Activated T-cell treated with anti-CD3 and anti-CD28 coated beads for 1 hour (primary cell): Measurements from ENCODE around the gene DENR.
"Not testable (repeated sequence)": the region's sequence is repeated elsewhere in the genome, so short reads cannot be mapped to it uniquely, and the experiment has no call there.

ENCODE experiments used
- DNase-seq: peaks from one replicate; pipeline ENCODE4 v3.0.0-alpha.2; 2020; ENCODE audit warnings: low read depth

DENR gene

DNA sequence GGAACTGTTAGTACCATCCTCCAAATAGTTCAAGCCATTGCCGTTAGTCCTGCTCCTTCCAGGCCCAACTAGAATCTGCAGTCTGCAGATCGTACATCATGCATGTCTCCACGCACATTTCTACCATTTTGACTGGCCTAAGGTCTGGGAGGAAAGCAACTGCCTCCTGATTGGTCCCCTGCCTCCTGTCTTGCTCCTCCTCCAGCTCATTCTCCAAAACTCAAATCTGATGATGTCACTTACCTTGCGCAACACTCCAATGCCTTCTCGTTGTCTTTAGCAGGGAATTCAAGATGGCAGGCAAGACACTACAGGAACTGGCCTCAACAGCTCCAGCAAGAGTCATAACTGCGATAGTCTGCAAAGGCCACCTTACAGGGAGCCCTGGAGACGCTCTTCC lies 12.3 kb upstream of the DENR start:
- no peak for DNase-seq

DNA sequence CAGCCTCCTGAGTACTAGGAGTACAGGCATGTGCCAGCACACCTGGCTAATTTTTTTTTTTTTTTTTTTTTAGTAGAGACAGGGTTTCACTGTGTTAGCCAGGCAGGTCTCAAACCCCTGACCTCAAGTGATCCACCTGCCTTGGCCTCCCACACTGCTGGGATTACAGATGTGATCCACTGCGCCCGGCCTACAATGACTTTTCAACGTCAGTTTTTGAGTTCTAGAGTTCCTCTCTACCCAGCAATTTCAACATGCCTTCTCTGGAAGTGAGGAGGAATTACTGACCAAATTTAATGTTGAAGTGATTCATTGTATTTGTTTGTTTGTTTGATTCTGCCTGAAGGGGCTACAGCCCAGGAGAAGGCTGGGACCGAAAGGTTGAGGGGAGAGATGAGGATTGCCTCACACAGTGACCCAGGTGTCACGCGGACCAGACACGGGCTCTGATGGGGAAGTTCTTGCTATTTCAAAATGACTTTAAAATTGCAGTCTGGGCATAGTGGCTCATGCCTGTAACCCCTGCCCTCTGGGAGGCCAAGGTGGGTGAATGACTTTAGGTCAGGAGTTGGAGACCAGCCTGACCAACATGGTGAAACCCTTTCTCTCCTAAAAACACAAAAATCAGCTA lies 8.6 kb upstream of the DENR start:
- DNase-seq, result no peak

DNA sequence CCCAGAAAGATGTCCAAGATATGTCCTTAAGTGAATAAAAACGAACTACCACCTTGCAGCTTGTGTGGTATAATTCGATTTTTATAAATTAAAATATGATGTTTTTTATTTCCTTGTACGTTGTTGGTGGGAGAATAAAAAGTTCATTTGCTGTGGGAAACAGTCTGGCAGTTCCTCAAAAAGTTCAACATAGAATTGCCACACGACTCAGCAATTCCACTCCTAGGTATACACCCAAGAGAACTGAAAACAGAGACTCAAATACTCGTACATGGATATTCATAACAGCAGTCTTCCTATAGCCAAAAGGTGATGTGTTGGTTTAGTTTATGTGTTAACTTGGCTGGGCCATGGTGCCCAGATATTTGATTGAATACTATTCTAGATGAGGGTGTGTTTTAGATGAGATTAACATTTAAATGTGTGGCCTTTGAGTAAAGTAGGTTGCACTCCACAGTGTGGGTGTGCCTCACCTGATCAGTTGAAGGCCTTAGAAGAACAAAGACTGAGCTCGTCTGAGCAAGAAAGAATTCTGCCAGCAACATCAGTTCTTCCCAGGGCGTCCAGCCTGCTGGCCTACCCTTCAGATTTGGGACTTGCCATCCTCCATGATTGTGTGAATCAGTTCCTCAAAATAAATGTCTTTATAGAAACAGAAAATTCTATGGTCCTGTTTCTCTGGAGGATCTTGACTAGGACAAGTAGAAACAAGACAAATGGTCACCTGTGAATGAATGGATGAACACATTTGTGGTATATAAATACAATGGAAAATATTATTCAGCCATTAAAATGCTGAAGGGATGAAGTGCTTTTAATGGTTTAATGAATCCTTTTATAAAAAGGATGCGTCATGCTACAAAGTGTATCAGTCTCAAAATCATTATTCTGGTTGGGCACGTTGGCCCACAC lies 5.1 kb upstream of the DENR start:
- DNase-seq, result no peak

DNA sequence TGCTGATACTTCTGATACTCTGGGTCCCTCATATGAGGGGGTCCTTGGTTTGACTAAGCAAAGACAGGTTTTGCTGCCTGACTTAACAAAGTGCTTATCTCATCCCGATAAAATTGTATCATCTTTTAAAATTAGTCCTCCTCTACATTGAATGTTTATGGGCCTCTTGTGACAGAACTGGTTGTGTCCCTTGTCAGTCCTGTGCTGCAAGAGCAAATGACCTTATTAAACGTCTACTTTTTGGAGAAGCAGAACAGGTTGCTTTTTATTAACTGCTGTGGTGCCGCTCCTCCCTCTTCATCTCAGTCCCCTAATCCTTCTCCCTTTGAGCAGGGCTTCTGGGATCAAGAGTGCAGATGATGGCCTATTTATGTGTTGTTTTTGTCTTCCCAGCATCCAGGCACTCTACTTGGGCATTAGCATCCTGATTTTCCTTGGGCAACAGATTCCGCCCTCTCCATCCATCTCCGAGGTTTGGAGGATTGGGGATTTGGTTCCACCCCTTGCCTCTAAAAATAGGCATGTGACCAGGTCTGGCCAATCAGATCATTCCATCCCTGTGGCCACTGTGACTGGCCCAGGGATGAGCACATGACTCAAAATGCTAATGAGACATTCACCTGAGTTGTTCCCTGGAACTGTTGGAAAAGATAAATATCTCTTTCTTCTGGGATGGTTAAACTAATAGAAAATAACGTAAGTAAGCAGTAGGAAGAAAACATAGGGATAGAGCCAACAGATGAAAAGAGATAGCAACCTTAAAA lies 2.9 kb upstream of the DENR start:
- no peak for DNase-seq

DNA sequence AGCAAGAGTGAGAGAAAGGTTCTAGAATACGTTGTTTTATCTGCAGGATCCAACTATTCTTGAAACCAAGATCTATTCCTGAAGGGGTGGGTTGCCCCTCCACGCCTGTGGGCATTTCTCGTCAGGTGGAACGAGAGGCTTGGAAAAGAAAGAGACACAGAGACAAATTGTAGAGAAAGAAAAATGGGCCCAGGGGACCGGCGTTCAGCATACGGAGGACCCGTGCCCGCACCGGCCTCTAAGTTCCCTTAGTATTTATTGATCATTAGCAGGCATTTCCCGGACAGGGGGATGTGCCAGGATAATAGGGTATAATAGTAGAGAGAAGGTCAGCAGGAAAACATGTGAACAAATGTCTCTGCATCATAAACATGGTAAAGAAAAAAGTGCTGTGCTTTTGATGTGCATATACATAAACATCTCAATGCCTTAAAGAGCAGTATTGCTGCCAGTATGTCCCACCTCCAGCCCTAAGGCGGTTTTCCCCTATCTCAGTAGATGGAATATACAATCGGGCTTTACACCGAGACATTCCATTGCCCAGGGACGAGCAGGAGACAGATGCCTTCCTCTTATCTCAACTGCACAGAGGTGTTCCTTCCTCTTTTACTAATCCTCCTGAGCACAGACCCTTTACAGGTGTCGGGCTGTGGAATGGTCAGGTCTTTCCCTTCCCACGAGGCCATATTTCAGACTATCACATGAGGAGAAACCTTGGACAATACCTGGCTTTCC lies 1.7 kb upstream of the DENR start:
- not testable (repeated sequence) for DNase-seq

DNA sequence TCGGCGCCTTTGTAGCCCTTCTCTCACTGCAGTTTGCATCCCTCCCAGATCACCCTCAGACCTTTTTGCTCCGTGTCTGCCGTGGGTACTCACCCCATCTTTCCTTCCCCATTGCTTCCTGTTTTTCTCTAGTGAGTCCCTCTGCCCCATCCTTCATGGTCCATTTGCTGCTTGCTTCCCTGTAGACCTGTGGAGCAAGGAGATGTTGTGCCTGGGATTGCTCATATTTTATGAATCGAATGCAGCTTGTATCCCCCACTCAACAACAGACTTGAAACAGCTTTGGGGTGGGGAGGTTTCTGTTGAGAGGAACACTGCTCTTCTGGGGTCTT lies 661 bp downstream of the DENR start:
- no peak for DNase-seq

DNA sequence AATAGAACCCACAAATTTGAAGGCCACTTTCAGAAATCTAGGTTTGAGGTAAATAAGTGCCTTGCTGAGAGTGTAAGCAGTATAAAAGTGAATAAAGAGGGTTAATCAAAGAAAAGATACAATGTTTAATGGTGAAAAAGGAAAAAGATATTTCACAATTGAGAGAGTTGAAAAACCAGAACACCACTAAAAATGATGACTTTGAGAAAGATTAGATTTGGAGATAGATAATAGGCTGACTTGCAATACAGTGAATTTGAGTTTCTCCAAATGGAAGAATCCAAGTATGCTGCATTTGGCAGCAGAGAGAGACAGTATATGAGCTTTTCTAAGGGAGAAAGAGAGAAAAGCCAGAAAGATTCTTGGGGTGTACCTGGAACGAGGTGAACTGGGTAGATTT lies 2.2 kb downstream of the DENR start:
- DNase-seq, result no peak

DNA sequence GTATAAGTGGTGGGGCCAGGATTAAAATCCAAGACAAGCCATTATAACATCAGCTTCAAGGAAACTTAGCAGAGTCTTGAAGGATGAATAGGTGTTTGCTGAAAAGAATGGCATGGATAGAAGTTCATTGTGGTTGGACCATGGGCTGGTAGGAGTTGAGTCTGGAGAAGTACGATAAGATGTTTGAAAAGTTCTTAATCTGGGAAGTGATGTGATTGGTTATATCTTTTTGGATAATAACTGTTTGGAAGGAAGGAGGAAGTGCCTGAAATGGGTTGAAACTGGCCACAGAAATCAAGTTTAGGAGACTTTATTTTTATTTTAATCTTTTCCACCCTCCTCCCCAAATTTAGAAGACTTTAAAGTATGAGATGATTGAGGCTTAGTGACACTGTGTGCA lies 4.9 kb downstream of the DENR start:
- no peak for DNase-seq

DNA sequence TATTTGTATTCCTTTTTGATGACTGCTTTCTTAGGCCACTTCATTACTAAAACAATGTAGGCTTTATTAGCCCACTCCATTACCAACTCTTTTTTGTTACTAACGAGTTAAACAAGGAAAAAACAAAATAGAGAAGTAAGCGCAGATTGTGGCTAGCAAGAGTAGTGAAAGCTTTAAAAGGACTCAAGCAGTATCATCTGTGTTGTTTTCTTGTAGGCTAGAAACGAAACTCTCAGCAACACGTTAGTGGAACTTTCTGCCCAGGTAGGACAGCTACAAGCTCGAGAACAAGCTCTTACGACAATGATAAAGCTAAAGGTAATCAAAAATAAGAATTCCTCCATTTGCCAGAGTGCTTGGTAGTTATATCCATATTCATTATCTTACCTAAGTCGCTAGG lies 32.9 kb downstream of the DENR start:
- DNase-seq, result no peak

DNA sequence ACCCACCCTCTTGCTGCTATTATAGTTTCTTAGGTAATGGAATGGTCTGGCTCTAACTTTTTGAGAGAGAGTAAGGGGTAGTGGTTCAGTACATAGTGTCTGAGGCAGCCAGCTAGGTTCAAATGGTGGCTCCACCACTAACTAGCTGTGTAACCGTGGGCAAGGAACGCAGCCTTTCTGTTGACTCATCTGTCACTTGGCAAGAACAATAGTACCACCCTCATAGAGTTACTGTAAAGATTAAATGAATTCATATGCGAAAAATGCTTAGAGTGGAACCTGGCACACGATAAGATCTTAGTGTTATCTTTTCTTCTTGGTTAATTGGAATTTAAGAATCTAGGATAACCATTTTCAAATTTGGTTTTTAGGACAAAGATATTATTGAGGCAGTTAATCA lies 35.8 kb downstream of the DENR start:
- no peak for DNase-seq

DNA sequence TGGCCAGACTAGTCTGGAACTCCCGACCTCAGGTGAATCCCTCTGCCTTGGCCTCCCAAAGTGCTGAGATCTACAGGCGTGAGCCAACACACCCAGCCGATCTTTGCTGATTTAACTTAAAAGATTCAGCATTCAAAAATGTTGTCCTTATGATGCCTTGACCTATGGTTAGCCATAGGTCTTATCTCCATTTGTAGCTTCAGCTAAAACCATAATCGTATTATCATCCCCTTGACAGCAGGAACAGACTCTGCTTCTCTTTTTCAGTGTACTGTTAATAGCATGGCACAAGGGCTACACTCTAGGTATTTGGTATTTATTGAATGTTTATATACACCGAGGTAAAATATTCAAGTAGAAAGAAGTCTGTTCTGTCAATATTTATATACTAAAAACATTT lies 37.0 kb downstream of the DENR start:
- no peak for DNase-seq

DNA sequence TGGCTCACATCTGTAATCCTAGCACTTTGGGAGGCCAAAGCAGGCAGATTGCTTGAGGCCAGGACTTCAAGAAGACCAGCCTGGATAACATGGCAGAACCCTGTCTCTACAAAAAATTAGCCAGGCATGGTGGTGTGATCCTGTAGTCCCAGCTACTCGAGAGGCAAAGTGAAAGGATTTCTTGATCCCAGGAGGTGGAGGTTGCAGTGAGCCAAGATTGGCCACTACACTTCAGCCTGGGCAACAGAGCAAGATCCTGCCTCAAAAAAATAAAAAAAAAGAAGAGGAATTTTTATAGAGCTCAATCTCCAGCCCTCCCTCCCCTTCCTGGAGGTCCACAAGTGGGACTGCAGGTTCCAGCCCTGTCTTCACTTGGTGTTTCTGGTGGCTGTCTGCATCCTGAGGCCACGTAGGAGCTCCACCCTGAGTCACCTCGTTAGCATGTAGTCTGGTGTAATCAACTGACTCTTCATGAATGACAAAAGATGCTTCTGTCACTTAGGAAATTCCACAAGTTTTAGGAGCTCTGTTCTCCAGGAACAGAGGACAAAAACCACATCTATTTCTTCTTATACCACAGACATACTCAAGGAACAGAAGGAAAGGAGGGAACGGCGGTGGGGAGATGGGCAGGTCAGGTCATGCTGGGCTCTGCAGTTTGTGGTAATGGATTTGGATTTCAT lies 37.9 kb downstream of the DENR start:
- DNase-seq, result no peak

DNA sequence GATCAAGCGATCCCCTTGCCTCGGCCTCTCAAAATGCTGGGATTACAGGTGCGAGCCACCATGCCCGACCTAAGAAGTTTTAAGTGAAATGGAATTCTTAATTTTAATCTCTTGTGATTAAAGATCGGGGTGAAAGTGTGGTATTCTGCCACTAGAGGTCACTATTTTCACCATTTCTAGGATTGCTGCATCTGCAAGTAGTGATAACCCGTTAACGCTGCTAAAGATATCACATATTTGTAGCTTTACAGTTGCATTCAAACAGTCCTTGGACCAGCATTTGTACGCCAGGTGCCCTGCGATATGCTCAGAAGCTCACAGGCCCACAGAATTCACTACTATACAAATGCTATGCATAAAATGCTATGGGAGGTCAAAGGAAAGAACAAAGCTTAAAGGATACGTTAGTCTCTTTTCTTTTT lies 41.1 kb downstream of the DENR start:
- DNase-seq, result no peak

DNA sequence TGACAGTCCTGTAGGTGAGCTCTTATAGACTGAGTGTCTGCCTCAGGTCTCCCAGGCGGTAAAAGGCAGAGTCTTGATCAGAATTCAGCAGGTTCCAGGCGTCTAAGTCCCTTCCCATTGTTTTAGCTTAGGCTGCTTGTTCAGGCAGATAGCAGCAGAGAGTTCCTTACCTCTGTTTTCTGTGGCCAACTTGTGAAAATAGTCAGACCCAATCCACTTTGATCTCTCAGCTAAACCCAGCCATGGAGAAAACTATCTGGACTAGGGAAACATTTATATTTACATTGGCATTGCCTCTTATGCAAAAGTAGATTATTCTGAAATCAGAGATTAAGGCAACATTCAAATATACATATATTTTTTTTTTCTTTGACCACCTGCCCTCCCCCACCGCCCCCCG lies 43.2 kb downstream of the DENR start:
- no peak for DNase-seq

DNA sequence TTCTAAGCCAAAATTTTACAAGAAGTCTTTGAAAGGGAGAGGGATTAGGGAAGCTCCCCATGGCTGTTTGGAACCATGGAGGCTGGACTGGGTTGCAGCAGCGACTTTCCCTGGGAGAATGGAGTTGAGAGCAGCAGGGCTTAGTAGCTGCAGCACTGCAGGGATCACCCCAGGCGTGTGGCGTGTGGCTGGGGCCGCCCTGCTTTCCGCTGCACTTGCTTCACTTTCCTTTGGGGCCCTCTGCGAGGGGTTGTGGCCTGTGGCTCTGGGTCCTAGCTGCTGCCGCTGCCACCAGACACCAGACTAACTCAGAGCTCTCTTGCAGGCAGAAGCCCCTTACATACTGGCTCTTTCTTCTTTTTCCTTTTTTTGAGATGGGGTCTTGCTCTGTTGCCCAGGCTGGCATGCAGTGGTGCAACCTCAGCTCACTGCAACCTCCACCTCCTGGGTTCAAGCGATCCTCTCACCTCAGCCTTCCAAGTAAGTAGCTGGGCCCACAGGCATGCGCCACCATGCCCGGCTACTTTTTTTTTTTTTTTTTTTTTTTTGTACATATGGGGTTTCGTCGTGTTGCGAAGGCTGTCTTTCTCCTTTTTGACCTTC lies 47.1 kb downstream of the DENR start:
- DNase-seq, result no peak

DNA sequence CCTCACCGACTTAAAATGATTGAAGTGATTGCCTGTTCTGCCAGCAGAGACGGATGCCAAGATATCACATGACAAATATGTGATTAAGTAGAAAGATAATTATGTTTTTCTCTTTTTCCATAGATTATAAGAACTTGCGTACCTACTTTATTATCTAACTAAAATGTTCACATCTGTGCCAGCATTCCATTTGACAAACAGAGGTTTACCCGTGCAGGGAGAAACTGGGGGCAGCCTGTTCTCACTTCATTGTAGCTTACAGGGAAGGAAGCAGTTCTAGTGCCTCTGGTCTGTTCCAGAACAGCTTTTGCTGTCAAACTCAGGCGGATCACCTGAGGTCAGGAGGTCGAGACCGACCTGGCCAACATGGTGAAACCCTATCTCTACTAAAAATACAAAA lies 51.3 kb downstream of the DENR start:
- DNase-seq, result no peak

DNA sequence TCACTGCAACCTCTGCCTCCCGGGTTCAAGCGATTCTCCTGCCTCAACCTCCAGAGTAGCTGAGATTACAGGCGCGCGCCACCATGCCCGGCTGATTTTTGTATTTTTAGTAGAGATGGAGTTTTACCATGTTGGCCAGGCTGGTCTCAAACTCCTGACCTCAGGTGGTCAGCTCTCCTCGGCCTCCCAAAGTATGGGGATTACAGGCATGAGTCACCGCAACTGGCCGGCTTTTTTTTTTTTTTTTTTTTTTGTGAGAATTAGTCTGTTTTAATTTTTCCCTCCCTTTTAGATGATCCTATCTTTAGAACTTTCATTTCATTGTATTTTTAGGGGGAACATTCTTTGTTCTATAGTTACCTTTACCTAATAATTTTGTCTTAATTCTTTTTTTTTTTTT lies 52.3 kb downstream of the DENR start:
- DNase-seq, result not testable (repeated sequence)

DNA sequence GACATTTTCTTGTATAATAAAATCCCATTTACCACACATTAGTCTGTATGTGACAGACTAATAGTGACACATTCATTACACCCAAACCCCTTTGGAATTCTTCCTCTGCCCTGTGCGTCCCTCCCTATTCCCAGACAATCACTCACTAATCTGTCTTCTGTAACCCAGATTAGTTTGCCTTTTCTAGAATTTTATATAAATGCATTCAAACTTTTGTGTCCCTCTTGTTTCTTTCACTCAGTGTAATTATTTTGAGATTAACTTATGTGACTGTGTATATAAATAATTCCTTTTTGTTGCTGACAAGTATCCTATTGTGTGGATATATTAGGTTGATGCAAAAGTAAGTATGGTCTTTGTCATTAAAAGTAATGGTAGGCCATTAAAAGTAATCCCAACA lies 55.0 kb downstream of the DENR start:
- no peak for DNase-seq

DNA sequence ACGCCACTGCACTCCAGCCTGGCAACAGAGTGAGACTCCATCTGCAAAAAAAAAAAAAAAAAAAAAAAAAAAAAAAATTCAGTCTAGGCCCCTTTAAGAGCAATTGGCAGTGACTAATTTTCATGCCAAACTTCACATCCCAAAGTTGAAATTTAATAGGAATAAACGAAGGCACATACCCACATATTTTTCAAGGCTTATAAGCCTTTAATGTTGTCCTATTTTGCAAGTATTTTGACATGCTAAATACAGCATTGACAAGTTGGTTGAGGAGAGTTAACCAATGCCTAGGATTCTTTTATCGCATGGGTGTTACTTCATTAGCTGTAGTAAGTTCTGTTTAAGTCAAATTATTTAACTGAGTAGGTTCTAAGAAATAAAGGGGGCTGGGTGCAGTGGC lies 59.2 kb downstream of the DENR start:
- no peak for DNase-seq

DNA sequence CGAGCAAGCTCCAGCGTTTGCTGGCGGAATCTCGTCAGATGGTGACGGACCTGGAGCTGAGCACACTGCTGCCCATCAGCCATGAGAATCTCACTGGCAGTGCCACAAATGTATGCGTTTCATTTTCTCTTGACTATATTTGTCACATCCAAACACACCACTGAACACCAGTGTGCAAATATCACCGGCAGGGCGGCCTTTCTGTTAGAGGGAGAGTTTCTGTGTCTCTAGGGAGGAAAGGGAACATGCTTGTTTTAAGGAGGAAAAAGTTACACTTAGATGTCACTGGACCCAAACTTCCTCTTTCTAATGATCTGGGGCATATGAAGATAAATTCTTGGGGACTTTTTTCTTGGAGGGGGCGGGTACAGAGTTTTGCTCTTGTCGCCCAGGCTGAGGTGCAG lies 60.7 kb downstream of the DENR start:
- DNase-seq, result no peak

DNA sequence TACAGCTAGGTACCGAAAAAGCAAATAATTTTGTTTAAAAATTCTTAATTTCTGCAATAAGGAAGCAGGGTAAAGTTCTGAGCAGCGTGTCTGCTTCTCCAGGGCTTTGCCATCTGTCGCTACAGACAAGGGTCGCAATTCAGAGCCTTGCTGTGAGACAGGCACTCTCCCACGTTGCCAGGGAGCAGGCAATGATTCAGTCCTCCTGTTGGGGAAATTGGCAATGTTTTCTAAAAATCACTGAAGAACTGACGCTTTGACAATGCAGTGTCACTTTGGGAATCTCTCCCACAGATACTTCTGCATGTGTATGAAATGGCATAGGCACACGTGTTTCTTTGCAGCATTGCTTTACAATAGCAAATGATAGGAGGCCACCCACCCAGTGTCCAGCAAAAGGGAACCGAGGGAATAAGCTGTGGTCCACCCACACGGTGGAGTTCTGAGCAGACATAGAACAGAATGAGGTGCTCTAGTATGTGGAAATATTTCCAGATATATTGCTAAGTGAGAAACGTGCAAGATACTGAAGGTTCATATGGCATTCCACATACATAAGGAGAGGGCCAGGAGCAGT lies 66.7 kb downstream of the DENR start:
- no peak for DNase-seq
